Measurements from ENCODE around the gene TAF11L4.
"Not testable (repeated sequence)": the region's sequence is repeated elsewhere in the genome, so short reads cannot be mapped to it uniquely, and the experiment has no call there.

TAF11L4 gene

GRCh38 chr5:17497446-17497845, 24.2 kb upstream of the TAF11L4 start:
- Histone ChIP-seq H3K36me3 (ENCODE audit: control insufficient read depth in 5 of 5, insufficient read depth in 5 of 5, low read length in 5 of 5) (no peaks in the 10 kb centered on the region), H3K27ac (ENCODE audit: low read depth, low read length) (no peak overlapping the region), H3K4me3 (ENCODE audit: low read depth in 1 of 5, low read length in 5 of 5) (no peak overlapping the region), H3K27me3 (ENCODE audit: control insufficient read depth in 5 of 5, insufficient read depth in 4 of 5, low read length in 5 of 5) (no peaks in the 10 kb centered on the region), H3K9ac (ENCODE audit: low read length in 5 of 5) (no peak overlapping the region), H3K4me1 (ENCODE audit: control insufficient read depth in 5 of 5, insufficient read depth in 5 of 5, low read length in 5 of 5) (no peaks in the 10 kb centered on the region), H3K9me3 (ENCODE audit: control insufficient read depth in 5 of 5, low read length in 5 of 5) (peaks cover 0 to 6% (median 3%) of the 10 kb centered on the region in 5 donors)

- H3K9me3 ChIP-seq (ENCODE audit: control insufficient read depth in 5 of 5, low read length in 5 of 5); H3K36me3 ChIP-seq (ENCODE audit: control insufficient read depth in 5 of 5, insufficient read depth in 5 of 5, low read length in 5 of 5); H3K4me1 ChIP-seq (ENCODE audit: control insufficient read depth in 5 of 5, insufficient read depth in 5 of 5, low read length in 5 of 5); H3K9ac ChIP-seq (ENCODE audit: low read length in 5 of 5); H3K27me3 ChIP-seq (ENCODE audit: control insufficient read depth in 5 of 5, insufficient read depth in 4 of 5, low read length in 5 of 5); H3K27ac ChIP-seq (ENCODE audit: low read depth, low read length); H3K4me3 ChIP-seq (ENCODE audit: low read depth in 1 of 5, low read length in 5 of 5): not testable (repeated sequence)
These were observed 23.7 kb upstream of the TAF11L4 start, which contains the start of gene TAF11L2 for GRCh38 chr5:17497931-17498330. TAF11L2 (plus strand) TSS chr5:17498231.

- H3K4me1 ChIP-seq (ENCODE audit: control insufficient read depth in 5 of 5, insufficient read depth in 5 of 5, low read length in 5 of 5), result no peaks in the 10 kb centered on the region
- no peak overlapping the region for H3K9ac ChIP-seq (ENCODE audit: low read length in 5 of 5)
- H3K9me3 ChIP-seq (ENCODE audit: control insufficient read depth in 5 of 5, low read length in 5 of 5), result no peaks in the 10 kb centered on the region
- no peaks in the 10 kb centered on the region for H3K27me3 ChIP-seq (ENCODE audit: control insufficient read depth in 5 of 5, insufficient read depth in 4 of 5, low read length in 5 of 5)
- H3K4me3 ChIP-seq (ENCODE audit: low read depth in 1 of 5, low read length in 5 of 5), result no peak overlapping the region
- no peaks in the 10 kb centered on the region for H3K36me3 ChIP-seq (ENCODE audit: control insufficient read depth in 5 of 5, insufficient read depth in 5 of 5, low read length in 5 of 5)
- H3K27ac ChIP-seq (ENCODE audit: low read depth, low read length), result no peak overlapping the region
These were observed 9.8 kb upstream of the TAF11L4 start for GRCh38 chr5:17511775-17512325.

GRCh38 chr5:17517526-17517925, 4.1 kb upstream of the TAF11L4 start:
- H3K27me3 ChIP-seq (ENCODE audit: control insufficient read depth in 5 of 5, insufficient read depth in 4 of 5, low read length in 5 of 5); H3K9me3 ChIP-seq (ENCODE audit: control insufficient read depth in 5 of 5, low read length in 5 of 5); H3K36me3 ChIP-seq (ENCODE audit: control insufficient read depth in 5 of 5, insufficient read depth in 5 of 5, low read length in 5 of 5); H3K4me3 ChIP-seq (ENCODE audit: low read depth in 1 of 5, low read length in 5 of 5); H3K9ac ChIP-seq (ENCODE audit: low read length in 5 of 5); H3K4me1 ChIP-seq (ENCODE audit: control insufficient read depth in 5 of 5, insufficient read depth in 5 of 5, low read length in 5 of 5); H3K27ac ChIP-seq (ENCODE audit: low read depth, low read length): not testable (repeated sequence)

- not testable (repeated sequence) for H3K9me3 ChIP-seq (ENCODE audit: control insufficient read depth in 5 of 5, low read length in 5 of 5); H3K4me1 ChIP-seq (ENCODE audit: control insufficient read depth in 5 of 5, insufficient read depth in 5 of 5, low read length in 5 of 5); H3K27ac ChIP-seq (ENCODE audit: low read depth, low read length); H3K4me3 ChIP-seq (ENCODE audit: low read depth in 1 of 5, low read length in 5 of 5); H3K27me3 ChIP-seq (ENCODE audit: control insufficient read depth in 5 of 5, insufficient read depth in 4 of 5, low read length in 5 of 5); H3K36me3 ChIP-seq (ENCODE audit: control insufficient read depth in 5 of 5, insufficient read depth in 5 of 5, low read length in 5 of 5); H3K9ac ChIP-seq (ENCODE audit: low read length in 5 of 5)
These were observed 3.5 kb upstream of the TAF11L4 start, which contains the start of gene TAF11L3 for GRCh38 chr5:17518067-17518466. TAF11L3 (plus strand) TSS chr5:17518367.

- H3K4me1 ChIP-seq (ENCODE audit: control insufficient read depth in 5 of 5, insufficient read depth in 5 of 5, low read length in 5 of 5); H3K9me3 ChIP-seq (ENCODE audit: control insufficient read depth in 5 of 5, low read length in 5 of 5); H3K4me3 ChIP-seq (ENCODE audit: low read depth in 1 of 5, low read length in 5 of 5); H3K9ac ChIP-seq (ENCODE audit: low read length in 5 of 5); H3K27me3 ChIP-seq (ENCODE audit: control insufficient read depth in 5 of 5, insufficient read depth in 4 of 5, low read length in 5 of 5); H3K36me3 ChIP-seq (ENCODE audit: control insufficient read depth in 5 of 5, insufficient read depth in 5 of 5, low read length in 5 of 5); H3K27ac ChIP-seq (ENCODE audit: low read depth, low read length): not testable (repeated sequence)
These were observed 2.1 kb upstream of the TAF11L4 start for GRCh38 chr5:17519508-17519907.

- not testable (repeated sequence) for H3K36me3 ChIP-seq (ENCODE audit: control insufficient read depth in 5 of 5, insufficient read depth in 5 of 5, low read length in 5 of 5); H3K4me1 ChIP-seq (ENCODE audit: control insufficient read depth in 5 of 5, insufficient read depth in 5 of 5, low read length in 5 of 5); H3K9me3 ChIP-seq (ENCODE audit: control insufficient read depth in 5 of 5, low read length in 5 of 5); H3K9ac ChIP-seq (ENCODE audit: low read length in 5 of 5); H3K27me3 ChIP-seq (ENCODE audit: control insufficient read depth in 5 of 5, insufficient read depth in 4 of 5, low read length in 5 of 5); H3K27ac ChIP-seq (ENCODE audit: low read depth, low read length); H3K4me3 ChIP-seq (ENCODE audit: low read depth in 1 of 5, low read length in 5 of 5)
These were observed 3.3 kb downstream of the TAF11L4 start, which contains the start of gene TAF11L5 for GRCh38 chr5:17524935-17525334. TAF11L5 (plus strand) TSS chr5:17525235.

GRCh38 chr5:17526504-17526903, 4.9 kb downstream of the TAF11L4 start:
- H3K9ac ChIP-seq (ENCODE audit: low read length in 5 of 5); H3K36me3 ChIP-seq (ENCODE audit: control insufficient read depth in 5 of 5, insufficient read depth in 5 of 5, low read length in 5 of 5); H3K27me3 ChIP-seq (ENCODE audit: control insufficient read depth in 5 of 5, insufficient read depth in 4 of 5, low read length in 5 of 5); H3K9me3 ChIP-seq (ENCODE audit: control insufficient read depth in 5 of 5, low read length in 5 of 5); H3K4me3 ChIP-seq (ENCODE audit: low read depth in 1 of 5, low read length in 5 of 5); H3K27ac ChIP-seq (ENCODE audit: low read depth, low read length); H3K4me1 ChIP-seq (ENCODE audit: control insufficient read depth in 5 of 5, insufficient read depth in 5 of 5, low read length in 5 of 5): not testable (repeated sequence)

- not testable (repeated sequence) for H3K4me3 ChIP-seq (ENCODE audit: low read depth in 1 of 5, low read length in 5 of 5); H3K36me3 ChIP-seq (ENCODE audit: control insufficient read depth in 5 of 5, insufficient read depth in 5 of 5, low read length in 5 of 5); H3K27me3 ChIP-seq (ENCODE audit: control insufficient read depth in 5 of 5, insufficient read depth in 4 of 5, low read length in 5 of 5); H3K9ac ChIP-seq (ENCODE audit: low read length in 5 of 5); H3K4me1 ChIP-seq (ENCODE audit: control insufficient read depth in 5 of 5, insufficient read depth in 5 of 5, low read length in 5 of 5); H3K27ac ChIP-seq (ENCODE audit: low read depth, low read length); H3K9me3 ChIP-seq (ENCODE audit: control insufficient read depth in 5 of 5, low read length in 5 of 5)
These were observed 6.8 kb downstream of the TAF11L4 start, which contains the start of gene TAF11L6 for GRCh38 chr5:17528369-17528768. TAF11L6 (plus strand) TSS chr5:17528669.
